GM12878 (cell line): Measurements from ENCODE around the gene CTRB1. TPM values are rescaled to one million over a fixed set of nuclear protein-coding genes. Genes with fewer than 3 reads are reported as not detected.

Experiments used
- ATAC-seq: fragments of 200-7000 bp; cut with Tn5 transposase; 3 replicates; pipeline ENCODE4 v1.9.1; 2020; ENCODE audit warnings: mild to moderate bottlenecking, moderate library complexity
- BruUV-seq: library from RNA; stranded (reverse); fragments of 400-500 nt; replicated peaks from 2 replicates; lab custom pipeline; 2021; lab: Mats Ljungman, UMichigan
- CTCF ChIA-PET: fragments of 300-600 bp; sonication (Branson Sonifier 250); formaldehyde crosslinking; extraction: SDS; loops from one replicate; lab custom pipeline; 2021; ENCODE audit warnings: inconsistent platforms; lab: Yijun Ruan, JAX
- POLR2A ChIA-PET: fragments of 350-600 bp; formaldehyde crosslinking; extraction: SDS; loops from one replicate; lab custom pipeline; 2021; ENCODE audit warnings: inconsistent platforms; lab: Charles Lee
- RAD21 ChIA-PET: fragments of 300-600 bp; sonication (Branson Sonifier 250); formaldehyde crosslinking; loops from one replicate; lab custom pipeline; 2023; ENCODE audit warnings: antibody characterized with exemption; ENCODE audit not compliant: unreplicated experiment; lab: Charles Lee
- SMC1A ChIA-PET: fragments of 300-600 bp; sonication (Branson Sonifier 250); formaldehyde crosslinking; loops from one replicate; lab custom pipeline; 2023; ENCODE audit not compliant: unreplicated experiment, uncharacterized antibody; lab: Charles Lee
- DNase-seq: peaks from one replicate; pipeline ENCODE4 v3.0.0-alpha.2; 2011; ENCODE audit warnings: low read depth, low spot score
- FAIRE-seq: peaks from 3 replicates; lab custom pipeline; 2011; peaks lifted over from hg19 to GRCh38; lab: Jason Lieb, UNC
- H2AFZ ChIP-seq: 2 replicates; pipeline ENCODE4 v1.6.0; 2011; ENCODE audit warnings: low read depth, low read length, control low read depth; ENCODE audit not compliant: control insufficient read depth
- H3K27ac ChIP-seq: 2 replicates; pipeline ENCODE4 v1.5.1; 2011; ENCODE audit warnings: control low read depth; ENCODE audit not compliant: control insufficient read depth, insufficient read depth
- H3K27me3 ChIP-seq, 2 experiments: replicated peaks in 1 of 2; 2 replicates each; pipeline versions ENCODE4 v1.6.0 to v1.6.1; 2011; ENCODE audit warnings: low read length in 1 of 2; ENCODE audit not compliant: control insufficient read depth in 2 of 2, insufficient read depth in 2 of 2
- H3K36me3 ChIP-seq, 2 experiments: 2 replicates each; pipeline ENCODE4 v1.5.1; 2011; ENCODE audit warnings: low read length in 1 of 2; ENCODE audit not compliant: control insufficient read depth in 2 of 2, insufficient read depth in 2 of 2
- H3K4me1 ChIP-seq: 2 replicates; pipeline ENCODE4 v1.6.1; 2011; ENCODE audit warnings: mild to moderate bottlenecking, low read length, moderate library complexity, mixed read lengths; ENCODE audit not compliant: control insufficient read depth, insufficient read depth
- H3K4me2 ChIP-seq: 2 replicates; pipeline ENCODE4 v1.6.0; 2011; ENCODE audit warnings: control low read depth; ENCODE audit not compliant: control insufficient read depth, insufficient read depth
- H3K4me3 ChIP-seq: fragments of 200-600 bp; sonication (generic); 2 replicates; pipeline ENCODE4 v1.5.1; 2016
- H3K79me2 ChIP-seq: 2 replicates; pipeline ENCODE4 v1.6.0; 2011; ENCODE audit warnings: low read length; ENCODE audit not compliant: control insufficient read depth, insufficient read depth
- H3K9ac ChIP-seq: 2 replicates; pipeline ENCODE4 v1.8.0; 2011; ENCODE audit warnings: low read length, control low read depth, mixed read lengths; ENCODE audit not compliant: control insufficient read depth, insufficient read depth
- H3K9me3 ChIP-seq: replicated peaks from 3 replicates; pipeline ENCODE4 v1.5.1; 2011; ENCODE audit warnings: mild to moderate bottlenecking, low read length; ENCODE audit not compliant: control insufficient read depth, insufficient read depth
- H4K20me1 ChIP-seq: 2 replicates; pipeline ENCODE4 v1.6.0; 2011; ENCODE audit not compliant: control insufficient read depth, insufficient read depth
- BMI1 ChIP-seq: fragments of 450-650 bp; IDR thresholded peaks from 2 replicates; pipeline ENCODE4 v1.6.1; 2016; ENCODE audit warnings: mild to moderate bottlenecking, moderate library complexity, borderline replicate concordance
- CTCF ChIP-seq, 3 experiments: IDR thresholded peaks in 2 of 3; conservative IDR thresholded peaks in 1 of 3; 2 replicates each; pipeline ENCODE4 v1.5.1; 2011; ENCODE audit warnings: low read depth in 3 of 3, low read length in 3 of 3, mild to moderate bottlenecking in 3 of 3, control low read depth in 2 of 3, moderate library complexity in 2 of 3, inconsistent platforms in 1 of 3, mixed read lengths in 1 of 3; ENCODE audit not compliant: control insufficient read depth in 2 of 3, insufficient read depth in 1 of 3; ENCODE audit errors: extremely low read depth in 1 of 3
- HDGF ChIP-seq: fragments of 450-650 bp; IDR thresholded peaks from 2 replicates; pipeline ENCODE4 v1.6.1; 2016; ENCODE audit warnings: antibody characterized with exemption
- KAT2A ChIP-seq: conservative IDR thresholded peaks from 2 replicates; pipeline ENCODE4 v1.6.1; 2011; ENCODE audit warnings: low read depth, low read length; ENCODE audit not compliant: control insufficient read depth
- PBX3 ChIP-seq: IDR thresholded peaks from 2 replicates; pipeline ENCODE4 v1.6.1; 2011; ENCODE audit warnings: mild to moderate bottlenecking, low read depth, low read length, moderate library complexity; ENCODE audit not compliant: insufficient replicate concordance
- RUNX3 ChIP-seq: IDR thresholded peaks from 2 replicates; pipeline ENCODE4 v1.6.1; 2012; ENCODE audit warnings: low read length, inconsistent platforms
- SIX5 ChIP-seq: IDR thresholded peaks from 2 replicates; pipeline ENCODE4 v1.6.1; 2011; ENCODE audit warnings: mild to moderate bottlenecking, low read depth, low read length, moderate library complexity; ENCODE audit not compliant: severe bottlenecking
- TBL1XR1 ChIP-seq: IDR thresholded peaks from 2 replicates; pipeline ENCODE4 v1.6.1; 2012; ENCODE audit warnings: low read depth, low read length, improper control_type of control experiment
- ZBTB11 ChIP-seq: fragments of 450-650 bp; formaldehyde crosslinking; IDR thresholded peaks from 2 replicates; pipeline ENCODE4 v1.5.0; 2022; ENCODE audit warnings: mild to moderate bottlenecking, missing genetic modification characterization
- ZNF24 ChIP-seq: fragments of 450-650 bp; IDR thresholded peaks from 2 replicates; pipeline ENCODE4 v1.6.1; 2017; ENCODE audit warnings: antibody characterized with exemption, mild to moderate bottlenecking
- ZZZ3 ChIP-seq: IDR thresholded peaks from 2 replicates; pipeline ENCODE4 v1.6.1; 2011; ENCODE audit warnings: low read depth; ENCODE audit not compliant: control insufficient read depth, insufficient read length
- WGBS: methylation state at CpG from one replicate; pipeline ENCODE4 v1.1.6; 2016; ENCODE audit warnings: low lambda C conversion rate; ENCODE audit not compliant: insufficient replicate concordance, insufficient coverage; ENCODE audit errors: missing lambda C conversion rate; 5-methylcytosine and 5-hydroxymethylcytosine counted together
- in situ Hi-C: fragments of 300-500 bp; cut with MboI; formaldehyde crosslinking; loops from 9 replicates; pipeline ENCODE4 v1.14.3; 2018; ENCODE audit warnings: mixed read lengths
- intact Hi-C: fragments of 100-400 bp; cut with micrococcal nuclease; formaldehyde crosslinking; loops from one replicate; pipeline ENCODE4 v1.14.2; 2022; ENCODE audit not compliant: unreplicated experiment
- polyA plus RNA-seq, 11 experiments: library from polyadenylated mRNA; depleted of rRNA in 4 of 11; unstranded in 6 of 11; stranded (reverse) in 5 of 11; fragments of >200 nt; fragmentation: Nextera tagmentation in 4 of 11; fragmentation: Illumina TruSeq in 1 of 11; extraction: Ambion mirVana in 4 of 11; extraction: Trizol in 1 of 11; gene quantifications; 1 replicate in 1 of 11; 2 replicates in 10 of 11; pipeline versions ENCODE4 v1.2.1 to v1.2.3, GENCODE V29; 2011 to 2016; ENCODE audit warnings: inconsistent platforms in 2 of 11, missing spikeins in 2 of 11, low read depth in 1 of 11
- total RNA-seq, 4 experiments: library from RNA; depleted of rRNA in 3 of 4; stranded (reverse); fragments of >200 nt in 3 of 4; fragmentation: Illumina TruSeq in 1 of 4; extraction: Trizol in 1 of 4; gene quantifications; 2 replicates each; pipeline versions ENCODE4 v1.2.1 to v1.2.3, GENCODE V29; 2013 to 2021
- TF ChIP-seq, protein P1 (sequence below): fragments of 450-650 bp; IDR thresholded peaks from 2 replicates; pipeline ENCODE4 v1.6.1; 2017; ENCODE audit warnings: antibody characterized with exemption, mild to moderate bottlenecking, moderate library complexity

Gene CTRB1
- total and polyA plus RNA-seq, 10 of the 15 experiments (the other 5 are each of a cell fraction or from before 2014, with no cell fraction given): 0.28 to 4.4 TPM; not detected in 8

- TF ChIP-seq, protein P1, sequence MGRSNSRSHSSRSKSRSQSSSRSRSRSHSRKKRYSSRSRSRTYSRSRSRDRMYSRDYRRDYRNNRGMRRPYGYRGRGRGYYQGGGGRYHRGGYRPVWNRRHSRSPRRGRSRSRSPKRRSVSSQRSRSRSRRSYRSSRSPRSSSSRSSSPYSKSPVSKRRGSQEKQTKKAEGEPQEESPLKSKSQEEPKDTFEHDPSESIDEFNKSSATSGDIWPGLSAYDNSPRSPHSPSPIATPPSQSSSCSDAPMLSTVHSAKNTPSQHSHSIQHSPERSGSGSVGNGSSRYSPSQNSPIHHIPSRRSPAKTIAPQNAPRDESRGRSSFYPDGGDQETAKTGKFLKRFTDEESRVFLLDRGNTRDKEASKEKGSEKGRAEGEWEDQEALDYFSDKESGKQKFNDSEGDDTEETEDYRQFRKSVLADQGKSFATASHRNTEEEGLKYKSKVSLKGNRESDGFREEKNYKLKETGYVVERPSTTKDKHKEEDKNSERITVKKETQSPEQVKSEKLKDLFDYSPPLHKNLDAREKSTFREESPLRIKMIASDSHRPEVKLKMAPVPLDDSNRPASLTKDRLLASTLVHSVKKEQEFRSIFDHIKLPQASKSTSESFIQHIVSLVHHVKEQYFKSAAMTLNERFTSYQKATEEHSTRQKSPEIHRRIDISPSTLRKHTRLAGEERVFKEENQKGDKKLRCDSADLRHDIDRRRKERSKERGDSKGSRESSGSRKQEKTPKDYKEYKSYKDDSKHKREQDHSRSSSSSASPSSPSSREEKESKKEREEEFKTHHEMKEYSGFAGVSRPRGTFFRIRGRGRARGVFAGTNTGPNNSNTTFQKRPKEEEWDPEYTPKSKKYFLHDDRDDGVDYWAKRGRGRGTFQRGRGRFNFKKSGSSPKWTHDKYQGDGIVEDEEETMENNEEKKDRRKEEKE: no peak
- TF ChIP-seq RUNX3 (no peak), CTCF (IDR thresholded peaks at IDR 0.05 in 2 of 3, conservative IDR thresholded peaks at IDR 0.05 in 1 of 3; ENCODE audit: control insufficient read depth in 2 of 3, extremely low read depth in 1 of 3, insufficient read depth in 1 of 3, low read depth in 3 of 3, low read length in 3 of 3) (no peak), TBL1XR1 (no peak), KAT2A (no peak)
Observed at GRCh38 chr16:75241412-75241811, 22.6 kb downstream of the CTRB1 start (continued).

GRCh38 chr16:75241955-75242354 is 23.2 kb downstream of the CTRB1 start:
- no peak overlapping the region for H3K27ac ChIP-seq
- TF ChIP-seq ZBTB11 (CRISPR knock-in tag) (no peak), ZZZ3 (no peak), SIX5 (no peak), HDGF (no peak), PBX3 (no peak), ZNF24 (no peak), BMI1 (no peak)

More at GRCh38 chr16:75241955-75242354, 23.2 kb downstream of the CTRB1 start:
- DNase-seq: no peak
- BruUV-seq: no TSS peak
- no peak for ATAC-seq
- Histone ChIP-seq H3K4me3 (no peak overlapping the region), H3K4me1 (peaks cover 19% of the 10 kb centered on the region), H3K27me3 (no peaks in the 10 kb centered on the region), H3K4me2 (no peak overlapping the region), H3K9me3 (no peaks in the 10 kb centered on the region), H3K36me3 (peaks cover 0 to 1% of the 10 kb centered on the region in 2 experiments; a peak in 1 of 4 replicates), H4K20me1 (no peaks in the 10 kb centered on the region), H3K79me2 (no peaks in the 10 kb centered on the region), H3K9ac (no peak overlapping the region), H2AFZ (no peak overlapping the region)
- CTCF ChIA-PET: no interaction called here
- WGBS: 99% methylated on average over 13 of the region's 13 CpGs
- intact Hi-C loops: no loop called here
- RAD21 ChIA-PET: no interaction called here
- SMC1A ChIA-PET: interaction anchor here (1.6 kb wide), 1 partner anchor 144 kb away, joined by 3 read pairs; no protein-coding TSS in a partner anchor
- in situ Hi-C loops: no loop called here
- no peak for FAIRE-seq
- POLR2A ChIA-PET: no interaction called here
